Measurements from ENCODE around the gene GTF2I. TPM values are rescaled to one million over a fixed set of nuclear protein-coding genes. Genes with fewer than 3 reads are reported as not detected.
A peak's percentile ranks its signal among the peaks of the same experiment; 100 is the strongest.
"Not testable (repeated sequence)": the region's sequence is repeated elsewhere in the genome, so short reads cannot be mapped to it uniquely, and the experiment has no call there.

The GTF2I gene
- total RNA-seq, 2 experiments from 2014 or later: 173 to 177 TPM

- POLR2A ChIA-PET; ATAC-seq; H3K4me3 Mint-ChIP-seq; H3K4me1 Mint-ChIP-seq (ENCODE audit: low read depth); H3K27me3 Mint-ChIP-seq (ENCODE audit: low read depth); H3K9me3 Mint-ChIP-seq (ENCODE audit: insufficient read depth); DNase-seq; H3K36me3 Mint-ChIP-seq (ENCODE audit: low read depth); CTCF ChIA-PET; H3K27ac Mint-ChIP-seq: not testable (repeated sequence)
Observed at GRCh38 chr7:74770062-74770461, 112.5 kb downstream of the GTF2I start.

- H3K9me3 Mint-ChIP-seq (ENCODE audit: insufficient read depth); POLR2A ChIA-PET; ATAC-seq; H3K4me1 Mint-ChIP-seq (ENCODE audit: low read depth); H3K36me3 Mint-ChIP-seq (ENCODE audit: low read depth); H3K4me3 Mint-ChIP-seq; H3K27me3 Mint-ChIP-seq (ENCODE audit: low read depth); H3K27ac Mint-ChIP-seq; CTCF ChIA-PET; DNase-seq: not testable (repeated sequence)
Observed at GRCh38 chr7:74772093-74772492, 114.6 kb downstream of the GTF2I start.

DNA sequence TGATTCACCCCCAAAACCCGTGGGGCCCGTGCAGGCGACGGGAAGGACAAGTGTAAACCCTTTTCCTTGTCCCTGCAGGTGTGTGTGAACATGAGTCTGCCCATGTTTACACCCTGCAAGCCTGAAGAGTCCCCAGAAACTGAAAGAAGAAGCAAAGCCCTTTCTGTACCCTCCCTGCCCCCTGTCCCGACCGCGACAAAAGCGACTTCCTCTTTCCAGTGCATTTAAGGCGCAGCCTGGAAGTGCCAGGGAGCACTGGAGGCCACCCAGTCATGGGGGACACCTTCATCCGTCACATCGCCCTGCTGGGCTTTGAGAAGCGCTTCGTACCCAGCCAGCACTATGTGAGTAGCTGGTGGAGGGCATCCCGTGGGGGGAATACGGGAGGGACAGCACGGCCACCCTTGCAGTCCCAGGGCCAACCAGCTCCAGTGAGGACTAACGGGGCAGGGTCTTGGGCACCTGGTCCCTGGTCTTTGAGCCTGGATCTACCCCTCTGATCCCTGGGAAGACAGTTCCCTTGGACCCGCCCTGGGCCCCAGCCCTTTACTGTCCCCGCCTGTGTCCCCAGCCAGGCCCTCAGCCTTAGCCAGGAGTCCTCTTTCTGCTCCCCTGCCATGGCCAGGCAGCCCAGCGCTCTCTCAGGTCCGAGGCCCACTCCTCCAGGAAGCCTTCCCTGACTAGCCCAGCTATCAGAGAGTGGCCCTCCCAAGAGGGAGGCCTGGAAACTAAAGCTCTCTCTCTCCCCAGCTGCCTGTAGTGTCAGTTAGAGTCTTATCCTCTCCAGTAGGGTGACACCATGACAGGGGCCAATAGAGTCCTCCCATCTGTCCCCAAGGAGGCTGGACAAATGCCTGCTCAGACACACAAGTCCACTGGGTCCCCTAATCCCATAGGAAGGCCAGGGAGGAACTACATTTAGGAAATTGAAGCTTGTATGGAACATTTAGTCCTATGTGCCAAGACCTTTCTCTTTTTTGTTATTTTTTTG is 116.5 kb downstream of the GTF2I start, which contains the start of gene NCF1:
Gene NCF1, plus strand, starts transcription at position 252 of the 991 bp plus-strand sequence. Its CDS starts 21 bp downstream, at position 273.
- DNase-seq; H3K4me1 Mint-ChIP-seq (ENCODE audit: low read depth); H3K36me3 Mint-ChIP-seq (ENCODE audit: low read depth); H3K9me3 Mint-ChIP-seq (ENCODE audit: insufficient read depth); CTCF ChIA-PET; H3K4me3 Mint-ChIP-seq; POLR2A ChIA-PET; H3K27me3 Mint-ChIP-seq (ENCODE audit: low read depth); H3K27ac Mint-ChIP-seq: not testable (repeated sequence)
- peak; percentile 61 for ATAC-seq

DNA sequence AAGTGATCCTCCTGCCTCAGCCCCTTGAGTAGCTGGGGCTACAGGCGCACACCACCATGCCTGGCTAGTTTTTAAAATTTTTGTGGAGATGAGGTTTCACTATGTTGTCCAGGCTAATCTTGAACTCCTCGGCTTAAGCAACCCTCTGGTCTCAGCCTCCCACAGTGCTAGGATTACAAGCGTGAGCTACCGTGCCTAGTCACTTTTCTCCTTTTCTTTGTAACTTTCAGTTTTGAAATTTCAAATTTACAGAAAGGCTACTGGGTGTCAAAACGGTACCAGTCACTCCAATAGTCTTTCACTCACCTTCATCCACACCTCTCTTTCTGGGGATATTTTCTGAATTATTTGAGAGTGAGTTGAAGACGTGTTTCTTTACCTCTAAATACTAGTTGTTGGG is 117.6 kb downstream of the GTF2I start:
- POLR2A ChIA-PET; CTCF ChIA-PET; H3K36me3 Mint-ChIP-seq (ENCODE audit: low read depth); DNase-seq; H3K4me1 Mint-ChIP-seq (ENCODE audit: low read depth); H3K27me3 Mint-ChIP-seq (ENCODE audit: low read depth); H3K27ac Mint-ChIP-seq; H3K4me3 Mint-ChIP-seq; ATAC-seq; H3K9me3 Mint-ChIP-seq (ENCODE audit: insufficient read depth): not testable (repeated sequence)

DNA sequence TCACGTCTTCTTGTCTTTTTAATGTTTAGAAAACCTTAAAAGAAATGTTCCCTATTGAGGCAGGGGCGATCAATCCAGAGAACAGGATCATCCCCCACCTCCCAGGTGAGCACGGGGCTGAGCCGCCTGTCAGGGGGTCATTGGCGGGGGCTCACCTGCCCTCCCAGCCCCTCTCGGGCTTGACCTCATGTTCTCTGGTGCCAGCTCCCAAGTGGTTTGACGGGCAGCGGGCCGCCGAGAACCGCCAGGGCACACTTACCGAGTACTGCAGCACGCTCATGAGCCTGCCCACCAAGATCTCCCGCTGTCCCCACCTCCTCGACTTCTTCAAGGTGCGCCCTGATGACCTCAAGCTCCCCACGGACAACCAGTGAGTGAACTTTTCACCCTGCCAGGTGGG is 121.5 kb downstream of the GTF2I start:
- POLR2A ChIA-PET; H3K36me3 Mint-ChIP-seq (ENCODE audit: low read depth); H3K27ac Mint-ChIP-seq; ATAC-seq; H3K4me1 Mint-ChIP-seq (ENCODE audit: low read depth); CTCF ChIA-PET; H3K4me3 Mint-ChIP-seq; DNase-seq; H3K9me3 Mint-ChIP-seq (ENCODE audit: insufficient read depth); H3K27me3 Mint-ChIP-seq (ENCODE audit: low read depth): not testable (repeated sequence)

DNA sequence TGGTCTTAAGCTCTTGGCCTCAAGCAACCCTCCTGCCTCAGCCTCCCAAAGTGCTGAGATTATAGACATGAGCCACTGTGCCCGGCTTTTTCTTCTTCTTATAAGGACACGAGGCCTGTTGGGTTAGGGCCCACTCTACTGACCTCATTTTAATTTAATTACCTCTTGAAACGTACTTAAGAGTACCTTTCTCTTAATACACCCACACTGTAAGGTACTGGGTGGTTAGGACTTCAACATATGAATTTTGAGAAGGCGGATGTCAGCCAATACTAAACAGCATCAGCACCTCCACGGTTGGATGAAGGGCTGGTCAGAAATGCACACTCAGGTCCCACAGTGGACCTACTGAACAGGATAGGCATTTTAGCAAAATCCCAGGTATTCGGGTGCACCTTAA is 124.2 kb downstream of the GTF2I start:
- H3K9me3 Mint-ChIP-seq (ENCODE audit: insufficient read depth); POLR2A ChIA-PET; H3K4me3 Mint-ChIP-seq; H3K36me3 Mint-ChIP-seq (ENCODE audit: low read depth); CTCF ChIA-PET; ATAC-seq; H3K4me1 Mint-ChIP-seq (ENCODE audit: low read depth); H3K27ac Mint-ChIP-seq; DNase-seq; H3K27me3 Mint-ChIP-seq (ENCODE audit: low read depth): not testable (repeated sequence)

DNA sequence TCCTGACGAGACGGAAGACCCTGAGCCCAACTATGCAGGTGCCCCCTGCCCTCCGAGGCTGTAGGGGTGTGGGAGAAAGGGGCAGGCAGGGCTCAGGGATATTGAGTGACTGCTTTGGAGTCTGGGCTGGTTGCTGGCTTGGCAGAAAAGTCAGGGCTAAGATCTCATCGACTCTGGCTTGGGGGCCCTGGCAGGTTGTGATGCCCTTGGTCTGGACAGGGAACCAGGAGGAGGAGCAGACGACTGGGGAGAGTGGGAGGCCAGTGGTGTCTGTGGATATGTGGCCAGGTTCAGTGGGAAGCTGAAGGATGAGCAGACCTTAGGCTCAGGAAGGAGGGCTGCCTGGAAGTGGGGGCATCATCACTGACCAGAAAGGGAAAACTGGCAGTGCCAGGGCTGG is 126.1 kb downstream of the GTF2I start:
- ATAC-seq; H3K4me3 Mint-ChIP-seq; CTCF ChIA-PET; DNase-seq; POLR2A ChIA-PET; H3K36me3 Mint-ChIP-seq (ENCODE audit: low read depth); H3K4me1 Mint-ChIP-seq (ENCODE audit: low read depth); H3K27ac Mint-ChIP-seq; H3K9me3 Mint-ChIP-seq (ENCODE audit: insufficient read depth); H3K27me3 Mint-ChIP-seq (ENCODE audit: low read depth): not testable (repeated sequence)

GRCh38 chr7:74788369-74789150 is 131.0 kb downstream of the GTF2I start:
- CTCF ChIA-PET; H3K4me3 Mint-ChIP-seq; H3K27ac Mint-ChIP-seq; H3K27me3 Mint-ChIP-seq (ENCODE audit: low read depth); H3K4me1 Mint-ChIP-seq (ENCODE audit: low read depth); POLR2A ChIA-PET; H3K9me3 Mint-ChIP-seq (ENCODE audit: insufficient read depth); H3K36me3 Mint-ChIP-seq (ENCODE audit: low read depth): not testable (repeated sequence)
- DNase-seq (peak; percentile 92), ATAC-seq (peak; percentile 96)

- DNase-seq; ATAC-seq; H3K36me3 Mint-ChIP-seq (ENCODE audit: low read depth); H3K27me3 Mint-ChIP-seq (ENCODE audit: low read depth); CTCF ChIA-PET; H3K27ac Mint-ChIP-seq; H3K9me3 Mint-ChIP-seq (ENCODE audit: insufficient read depth); H3K4me3 Mint-ChIP-seq; POLR2A ChIA-PET; H3K4me1 Mint-ChIP-seq (ENCODE audit: low read depth): not testable (repeated sequence)
Observed at GRCh38 chr7:74789200-74789736, 131.8 kb downstream of the GTF2I start.

DNA sequence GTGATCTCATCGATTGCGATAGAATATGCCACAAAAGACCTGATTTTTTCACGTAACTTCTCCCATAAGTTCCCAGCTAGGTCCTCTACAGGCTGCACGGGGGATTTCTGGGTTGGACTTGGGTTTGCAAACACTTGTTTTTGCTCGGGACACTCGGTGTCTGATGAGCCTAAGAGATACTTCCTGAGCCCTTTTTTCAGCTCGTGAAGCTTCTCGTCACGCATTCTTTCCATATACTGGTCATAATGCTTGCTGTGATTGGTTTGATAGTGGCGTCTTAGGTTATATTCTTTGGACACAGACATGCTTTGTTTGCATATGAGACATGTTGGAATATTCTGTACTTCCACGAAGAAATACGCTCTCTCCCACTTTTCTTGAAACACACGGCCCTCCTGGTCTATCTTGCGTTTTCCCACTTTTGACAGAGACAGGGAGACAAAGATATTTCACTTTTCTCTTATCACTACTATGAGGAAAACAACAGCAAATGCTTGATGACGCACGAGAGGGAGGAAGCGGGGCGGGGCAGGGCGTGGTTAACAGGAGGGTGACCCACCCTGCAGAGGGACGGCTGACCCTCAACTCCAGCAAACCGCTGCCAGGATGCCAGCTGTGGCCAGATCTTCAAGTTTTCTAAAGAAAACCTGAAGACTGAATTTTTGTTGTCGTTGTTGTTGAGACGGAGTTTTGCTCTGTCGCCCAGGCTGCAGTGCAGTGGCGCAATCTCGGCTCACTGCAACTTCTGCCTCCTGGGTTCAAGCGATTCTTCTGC is 140.5 kb downstream of the GTF2I start:
- H3K4me3 Mint-ChIP-seq; H3K9me3 Mint-ChIP-seq (ENCODE audit: insufficient read depth); ATAC-seq; H3K27ac Mint-ChIP-seq; H3K27me3 Mint-ChIP-seq (ENCODE audit: low read depth); H3K36me3 Mint-ChIP-seq (ENCODE audit: low read depth); POLR2A ChIA-PET; H3K4me1 Mint-ChIP-seq (ENCODE audit: low read depth); DNase-seq; CTCF ChIA-PET: not testable (repeated sequence)

GRCh38 chr7:74798644-74799043 is 141.1 kb downstream of the GTF2I start:
- DNase-seq; H3K27me3 Mint-ChIP-seq (ENCODE audit: low read depth); POLR2A ChIA-PET; CTCF ChIA-PET; H3K36me3 Mint-ChIP-seq (ENCODE audit: low read depth); H3K27ac Mint-ChIP-seq; ATAC-seq; H3K9me3 Mint-ChIP-seq (ENCODE audit: insufficient read depth); H3K4me3 Mint-ChIP-seq; H3K4me1 Mint-ChIP-seq (ENCODE audit: low read depth): not testable (repeated sequence)

Data from activated CD8-positive, alpha-beta T cell treated with anti-CD3 and anti-CD28 coated beads, Interleukin-2, amount 10 ng/mL, durations not matched to agents 7 days and 5 days (primary cell).